Activated CD4-positive, alpha-beta memory T cell treated with anti-CD3 and anti-CD28 coated beads for 36 hours (primary cell): ENCODE data around the gene PPDPF. TPM values are rescaled to one million over a fixed set of nuclear protein-coding genes. Genes with fewer than 3 reads are reported as not detected.

Experiments
- CTCF ChIA-PET: fragments of 350-600 bp; sonication (Branson Sonifier 250); formaldehyde crosslinking; loops from one replicate; lab custom pipeline; 2021; ENCODE audit warnings: antibody characterized with exemption, inconsistent platforms; lab: Charles Lee
- POLR2A ChIA-PET: fragments of 350-600 bp; sonication (Branson Sonifier 250); formaldehyde crosslinking; loops from one replicate; lab custom pipeline; 2021; ENCODE audit warnings: antibody characterized with exemption; lab: Charles Lee
- DNase-seq: peaks from one replicate; pipeline ENCODE4 v3.0.0-alpha.2; 2020
- H3K27ac Mint-ChIP-seq: one replicate; pipeline ENCODE4 v1.8.0; 2021; ENCODE audit warnings: mixed read lengths
- H3K27me3 Mint-ChIP-seq: one replicate; pipeline ENCODE4 v1.8.0; 2021; ENCODE audit warnings: mixed read lengths
- H3K36me3 Mint-ChIP-seq: one replicate; pipeline ENCODE4 v1.8.0; 2021; ENCODE audit warnings: mixed read lengths
- H3K4me1 Mint-ChIP-seq: one replicate; pipeline ENCODE4 v1.8.0; 2021; ENCODE audit warnings: low read depth, mixed read lengths
- H3K4me3 Mint-ChIP-seq: one replicate; pipeline ENCODE4 v1.8.0; 2021; ENCODE audit warnings: mild to moderate bottlenecking, mixed read lengths
- H3K9me3 Mint-ChIP-seq: one replicate; pipeline ENCODE4 v1.8.0; 2021; ENCODE audit warnings: mixed read lengths
- intact Hi-C: fragments of 100-400 bp; cut with micrococcal nuclease; formaldehyde crosslinking; loops from one replicate; pipeline ENCODE4 v1.15.1; 2023
- total RNA-seq, 2 experiments: library from RNA; stranded (reverse); gene quantifications; one replicate each; pipeline ENCODE4 v1.2.3, GENCODE V29; 2021

The PPDPF gene
- total RNA-seq, 2 experiments from 2014 or later = 191 to 201 TPM

GRCh38 chr20:63519668-63520503 is 679 bp upstream of the PPDPF start:
- Mint-ChIP-seq H3K4me1 (peaks cover 23% of the 10 kb centered on the region), H3K9me3 (peaks cover 13% of the 10 kb centered on the region), H3K36me3 (peaks cover 26% of the 10 kb centered on the region), H3K4me3 (peak overlapping the region; percentile 69), H3K27ac (peak overlapping the region; percentile 13), H3K27me3 (no peaks in the 10 kb centered on the region)
- intact Hi-C loops = loop anchor here (2.0 kb wide), 1 partner anchor 33 kb away; no protein-coding TSS in a partner anchor
- POLR2A ChIA-PET = interaction anchor here (1.0 to 5.4 kb wide), 4 partner anchors 9 to 107 kb away, joined by 3 to 55 read pairs (median 8); partner anchors contain the start of genes GMEB2 and PTK6
- DNase-seq = peak; percentile 76
- CTCF ChIA-PET = interaction anchor here (0.8 to 2.1 kb wide), 7 partner anchors 16 to 122 kb away, joined by 3 to 15 read pairs (median 5); partner anchors contain the start of gene PTK6

GRCh38 chr20:63520934-63521601 is 503 bp downstream of the PPDPF start:
- intact Hi-C loops = loop anchor here (2.0 kb wide), 1 partner anchor 32 kb away; no protein-coding TSS in a partner anchor
- Mint-ChIP-seq H3K4me3 (peak overlapping the region; percentile 78), H3K9me3 (peaks cover 13% of the 10 kb centered on the region), H3K27ac (peak overlapping the region; percentile 33), H3K27me3 (no peaks in the 10 kb centered on the region), H3K4me1 (peaks cover 23% of the 10 kb centered on the region), H3K36me3 (peaks cover 26% of the 10 kb centered on the region)
- DNase-seq = peak; percentile 81
- ChIA-PET CTCF (interaction anchor here (0.6 to 2.1 kb wide), 11 partner anchors 17 to 518 kb away, joined by 3 to 15 read pairs (median 4); partner anchors contain the start of genes PRPF6, PTK6 and TPD52L2), POLR2A (interaction anchor here (0.6 to 5.4 kb wide), 11 partner anchors 8 to 583 kb away, joined by 3 to 55 read pairs (median 3); partner anchors contain the start of genes ARFRP1, GID8, GMEB2 and PTK6)

- ChIA-PET POLR2A (interaction anchor here (0.6 to 5.4 kb wide), 10 partner anchors 8 to 583 kb away, joined by 3 to 55 read pairs (median 4); partner anchors contain the start of genes ARFRP1, GID8, GMEB2 and PTK6), CTCF (interaction anchor here (0.9 to 2.1 kb wide), 6 partner anchors 16 to 518 kb away, joined by 3 to 15 read pairs (median 6); partner anchors contain the start of genes PRPF6, PTK6 and TPD52L2)
- Mint-ChIP-seq H3K27me3 (no peaks in the 10 kb centered on the region), H3K27ac (peak overlapping the region; percentile 33), H3K4me1 (peaks cover 23% of the 10 kb centered on the region), H3K9me3 (peaks cover 13% of the 10 kb centered on the region), H3K4me3 (peak overlapping the region; percentile 78), H3K36me3 (peaks cover 26% of the 10 kb centered on the region)
- intact Hi-C loops = loop anchor here (2.0 kb wide), 1 partner anchor 31 kb away; no protein-coding TSS in a partner anchor
- DNase-seq = no peak
Observed at GRCh38 chr20:63521602-63522001, 1.0 kb downstream of the PPDPF start.

- intact Hi-C loops = no loop called here
- Mint-ChIP-seq H3K4me3 (peak overlapping the region; percentile 55), H3K9me3 (peaks cover 13% of the 10 kb centered on the region), H3K27me3 (no peaks in the 10 kb centered on the region), H3K4me1 (peaks cover 26% of the 10 kb centered on the region), H3K36me3 (peaks cover 26% of the 10 kb centered on the region), H3K27ac (no peak overlapping the region)
- POLR2A ChIA-PET = interaction anchor here (1.0 to 5.4 kb wide), 4 partner anchors 14 to 584 kb away, joined by 3 to 55 read pairs (median 6); partner anchors contain the start of genes GID8, GMEB2 and PTK6
- CTCF ChIA-PET = interaction anchor here (0.9 to 2.1 kb wide), 4 partner anchors 15 to 459 kb away, joined by 3 to 15 read pairs (median 5); partner anchors contain the start of genes PRPF6 and PTK6
- no peak for DNase-seq
Observed at GRCh38 chr20:63522091-63522868, 1.7 kb downstream of the PPDPF start.

- Mint-ChIP-seq H3K4me3 (no peak overlapping the region), H3K4me1 (peaks cover 30% of the 10 kb centered on the region), H3K9me3 (peaks cover 13% of the 10 kb centered on the region), H3K36me3 (peaks cover 24% of the 10 kb centered on the region), H3K27ac (no peak overlapping the region), H3K27me3 (no peaks in the 10 kb centered on the region)
- POLR2A ChIA-PET = interaction anchor here (5.4 kb wide), 1 partner anchor 14 kb away, joined by 55 read pairs; the partner anchor contains the start of gene PTK6
- no peak for DNase-seq
- intact Hi-C loops = no loop called here
- CTCF ChIA-PET = interaction anchor here (1.0 to 1.8 kb wide), 2 partner anchors 14 to 26 kb away, joined by 3 to 7 read pairs; partner anchors contain the start of gene PTK6
Observed at GRCh38 chr20:63522981-63523611, 2.5 kb downstream of the PPDPF start.

GRCh38 chr20:63525185-63525584 is 4.6 kb downstream of the PPDPF start:
- POLR2A ChIA-PET = interaction anchor here (0.9 kb wide), 1 partner anchor 12 kb away, joined by 3 read pairs; the partner anchor contains the start of gene PTK6
- peaks cover 24% of the 10 kb centered on the region for H3K36me3 Mint-ChIP-seq

GRCh38 chr20:63525971-63526370 is 5.4 kb downstream of the PPDPF start:
- no peak overlapping the region for H3K4me3 Mint-ChIP-seq

More at GRCh38 chr20:63525185-63525584, 4.6 kb downstream of the PPDPF start:
- Mint-ChIP-seq H3K27me3 (no peaks in the 10 kb centered on the region), H3K4me1 (peaks cover 33% of the 10 kb centered on the region), H3K27ac (no peak overlapping the region), H3K4me3 (no peak overlapping the region), H3K9me3 (peaks cover 13% of the 10 kb centered on the region)
- no peak for DNase-seq
- CTCF ChIA-PET = no interaction called here
- intact Hi-C loops = no loop called here

GRCh38 chr20:63527184-63527583 is 6.6 kb downstream of the PPDPF start:
- POLR2A ChIA-PET = no interaction called here
- Mint-ChIP-seq H3K36me3 (peaks cover 16% of the 10 kb centered on the region), H3K4me1 (peaks cover 30% of the 10 kb centered on the region), H3K27me3 (no peaks in the 10 kb centered on the region), H3K4me3 (no peak overlapping the region), H3K9me3 (peaks cover 13% of the 10 kb centered on the region), H3K27ac (no peak overlapping the region)
- no peak for DNase-seq
- intact Hi-C loops = no loop called here
- CTCF ChIA-PET = interaction anchor here (0.7 to 1.4 kb wide), 2 partner anchors 19 to 33 kb away, joined by 3 read pairs; no protein-coding TSS in a partner anchor

More at GRCh38 chr20:63525971-63526370, 5.4 kb downstream of the PPDPF start:
- Mint-ChIP-seq H3K27ac (no peak overlapping the region), H3K9me3 (peaks cover 13% of the 10 kb centered on the region), H3K4me1 (peaks cover 33% of the 10 kb centered on the region), H3K27me3 (no peaks in the 10 kb centered on the region), H3K36me3 (peaks cover 24% of the 10 kb centered on the region)
- POLR2A ChIA-PET = interaction anchor here (0.9 kb wide), 1 partner anchor 11 kb away, joined by 3 read pairs; the partner anchor contains the start of gene PTK6
- DNase-seq = no peak
- CTCF ChIA-PET = no interaction called here
- intact Hi-C loops = no loop called here

GRCh38 chr20:63529180-63529860 is 8.8 kb downstream of the PPDPF start:
- Mint-ChIP-seq H3K4me3 (no peak overlapping the region), H3K36me3 (no peaks in the 10 kb centered on the region), H3K27ac (no peak overlapping the region), H3K4me1 (peaks cover 18% of the 10 kb centered on the region), H3K9me3 (peaks cover 1% of the 10 kb centered on the region), H3K27me3 (no peaks in the 10 kb centered on the region)
- intact Hi-C loops = no loop called here
- ChIA-PET POLR2A (interaction anchor here (2.0 to 2.1 kb wide), 2 partner anchors 9 kb away, joined by 8 to 12 read pairs; partner anchors contain the start of genes PPDPF and PTK6), CTCF (interaction anchor here (0.6 to 1.4 kb wide), 5 partner anchors 8 to 444 kb away, joined by 3 to 9 read pairs (median 4); partner anchors contain the start of gene PTK6)
- DNase-seq = no peak
